OCI-LY1 (cell line): Measurements from ENCODE around the gene GLRX5.
"Not testable (repeated sequence)": the region's sequence is repeated elsewhere in the genome, so short reads cannot be mapped to it uniquely, and the experiment has no call there.

ENCODE experiments used
- H2AFZ ChIP-seq: fragments of 200-600 bp; sonication (generic), shearing (Covaris generic); 2 replicates; pipeline ENCODE4 v1.6.0; 2014; ENCODE audit warnings: antibody characterized with exemption, mild to moderate bottlenecking, low read length
- H3F3A ChIP-seq: fragments of 200-600 bp; sonication (generic), shearing (Covaris generic); 2 replicates; pipeline ENCODE4 v1.6.0; 2014; ENCODE audit warnings: mild to moderate bottlenecking, antibody characterized with exemption, low read length, moderate library complexity; ENCODE audit not compliant: insufficient read depth
- H3K27ac ChIP-seq: fragments of 200-600 bp; sonication (generic); 2 replicates; pipeline ENCODE4 v1.5.1; 2014; ENCODE audit warnings: low read length, mixed run types, mild to moderate bottlenecking, low read depth; ENCODE audit not compliant: poor library complexity, severe bottlenecking
- H3K27me3 ChIP-seq: fragments of 200-600 bp; sonication (generic); 2 replicates; pipeline ENCODE4 v1.6.0; 2014; ENCODE audit warnings: antibody characterized with exemption, mild to moderate bottlenecking, low read length, moderate library complexity; ENCODE audit not compliant: insufficient read depth
- H3K36me3 ChIP-seq: fragments of 200-600 bp; sonication (generic); 2 replicates; pipeline ENCODE4 v1.6.1; 2014; ENCODE audit warnings: mild to moderate bottlenecking, antibody characterized with exemption, low read length, moderate library complexity, mixed read lengths; ENCODE audit not compliant: insufficient read depth
- H3K4me1 ChIP-seq: fragments of 200-600 bp; sonication (generic); 2 replicates; pipeline ENCODE4 v1.5.1; 2014; ENCODE audit warnings: mild to moderate bottlenecking, low read length, moderate library complexity; ENCODE audit not compliant: insufficient read depth, severe bottlenecking
- H3K4me2 ChIP-seq: fragments of 200-600 bp; sonication (generic), shearing (Covaris generic); 2 replicates; pipeline ENCODE4 v1.6.1; 2014; ENCODE audit warnings: low read length
- H3K4me3 ChIP-seq: fragments of 200-600 bp; sonication (generic); 2 replicates; pipeline ENCODE4 v1.5.1; 2014; ENCODE audit warnings: low read length, low read depth, mild to moderate bottlenecking, mixed read lengths; ENCODE audit not compliant: poor library complexity, severe bottlenecking
- H3K79me2 ChIP-seq: fragments of 200-600 bp; shearing (Covaris generic); 2 replicates; pipeline ENCODE4 v1.6.1; 2016; ENCODE audit warnings: mixed run types, low read length, mixed read lengths; ENCODE audit not compliant: insufficient read depth
- H3K9ac ChIP-seq: fragments of 200-600 bp; sonication (generic), shearing (Covaris generic); 2 replicates; pipeline ENCODE4 v1.6.1; 2014; ENCODE audit warnings: mild to moderate bottlenecking, low read length, mixed read lengths
- H3K9me2 ChIP-seq: fragments of 200-600 bp; sonication (generic), shearing (Covaris generic); 2 replicates; pipeline ENCODE4 v1.6.1; 2014; ENCODE audit warnings: low read depth, mild to moderate bottlenecking, low read length, mixed read lengths
- H3K9me3 ChIP-seq: fragments of 200-600 bp; shearing (Covaris generic); 2 replicates; pipeline ENCODE4 v1.6.1; 2014; ENCODE audit warnings: low read length, mixed read lengths
- H4K20me1 ChIP-seq: fragments of 200-600 bp; sonication (generic), shearing (Covaris generic); 2 replicates; pipeline ENCODE4 v1.6.0; 2016; ENCODE audit warnings: mild to moderate bottlenecking, low read length; ENCODE audit not compliant: insufficient read depth
- EZH2 ChIP-seq: fragments of 200-600 bp; sonication (generic), shearing (Covaris generic); IDR thresholded peaks from 2 replicates; pipeline ENCODE4 v1.8.0; 2017; ENCODE audit warnings: borderline replicate concordance, mixed run types, mild to moderate bottlenecking, antibody characterized with exemption, low read length, moderate library complexity, mixed read lengths
- TF ChIP-seq, protein P1 (sequence below): fragments of 200-600 bp; sonication (generic), shearing (Covaris generic); IDR thresholded peaks from 2 replicates; pipeline ENCODE4 v1.5.1; 2017; ENCODE audit warnings: mild to moderate bottlenecking, antibody characterized with exemption, low read length, moderate library complexity, mixed read lengths

The GLRX5 gene

DNA sequence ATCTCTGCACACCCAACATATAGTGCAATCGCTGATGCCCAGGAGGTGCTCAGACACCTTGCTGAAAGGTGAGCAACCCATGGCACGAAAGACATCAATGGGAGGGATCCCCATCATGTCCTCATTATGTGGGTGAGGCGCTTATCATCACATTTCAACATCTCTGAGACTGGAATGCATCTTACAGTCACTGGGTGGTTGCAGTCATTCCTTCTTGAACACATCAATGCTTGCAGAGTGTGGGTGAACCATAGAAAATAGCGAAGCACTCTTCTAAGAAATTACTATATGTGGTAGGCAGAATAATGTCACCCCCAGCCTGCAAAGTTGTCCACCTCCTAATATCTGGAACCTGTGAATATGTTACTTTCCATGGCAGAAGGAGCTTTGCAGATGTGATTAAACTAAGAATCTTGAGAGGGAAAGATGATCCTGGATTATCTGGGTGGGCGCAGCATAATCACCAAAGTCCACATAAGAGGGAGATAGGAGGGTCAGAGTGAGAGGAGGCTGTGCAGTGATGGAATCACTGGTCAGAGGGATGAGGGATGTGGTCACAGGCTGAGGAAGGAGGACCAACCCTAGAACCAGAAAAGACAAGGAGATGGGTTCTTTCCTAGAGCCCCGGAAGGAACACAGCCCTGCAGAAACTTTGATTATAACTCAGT lies 51.2 kb downstream of the GLRX5 start:
- H4K20me1 ChIP-seq: no peaks in the 10 kb centered on the region
- no peaks in the 10 kb centered on the region for H3K4me1 ChIP-seq
- H3K4me3 ChIP-seq: no peak overlapping the region
- H3F3A ChIP-seq: no peaks in the 10 kb centered on the region
- no peaks in the 10 kb centered on the region for H3K9me2 ChIP-seq
- H3K9me3 ChIP-seq: no peaks in the 10 kb centered on the region
- TF ChIP-seq EZH2: no peak
- TF ChIP-seq, protein P1, sequence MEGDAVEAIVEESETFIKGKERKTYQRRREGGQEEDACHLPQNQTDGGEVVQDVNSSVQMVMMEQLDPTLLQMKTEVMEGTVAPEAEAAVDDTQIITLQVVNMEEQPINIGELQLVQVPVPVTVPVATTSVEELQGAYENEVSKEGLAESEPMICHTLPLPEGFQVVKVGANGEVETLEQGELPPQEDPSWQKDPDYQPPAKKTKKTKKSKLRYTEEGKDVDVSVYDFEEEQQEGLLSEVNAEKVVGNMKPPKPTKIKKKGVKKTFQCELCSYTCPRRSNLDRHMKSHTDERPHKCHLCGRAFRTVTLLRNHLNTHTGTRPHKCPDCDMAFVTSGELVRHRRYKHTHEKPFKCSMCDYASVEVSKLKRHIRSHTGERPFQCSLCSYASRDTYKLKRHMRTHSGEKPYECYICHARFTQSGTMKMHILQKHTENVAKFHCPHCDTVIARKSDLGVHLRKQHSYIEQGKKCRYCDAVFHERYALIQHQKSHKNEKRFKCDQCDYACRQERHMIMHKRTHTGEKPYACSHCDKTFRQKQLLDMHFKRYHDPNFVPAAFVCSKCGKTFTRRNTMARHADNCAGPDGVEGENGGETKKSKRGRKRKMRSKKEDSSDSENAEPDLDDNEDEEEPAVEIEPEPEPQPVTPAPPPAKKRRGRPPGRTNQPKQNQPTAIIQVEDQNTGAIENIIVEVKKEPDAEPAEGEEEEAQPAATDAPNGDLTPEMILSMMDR: no peak
- H3K9ac ChIP-seq: no peak overlapping the region
- H3K27me3 ChIP-seq: no peaks in the 10 kb centered on the region
- no peak overlapping the region for H2AFZ ChIP-seq
- no peaks in the 10 kb centered on the region for H3K79me2 ChIP-seq
- no peak overlapping the region for H3K4me2 ChIP-seq
- no peaks in the 10 kb centered on the region for H3K36me3 ChIP-seq
- no peak overlapping the region for H3K27ac ChIP-seq

DNA sequence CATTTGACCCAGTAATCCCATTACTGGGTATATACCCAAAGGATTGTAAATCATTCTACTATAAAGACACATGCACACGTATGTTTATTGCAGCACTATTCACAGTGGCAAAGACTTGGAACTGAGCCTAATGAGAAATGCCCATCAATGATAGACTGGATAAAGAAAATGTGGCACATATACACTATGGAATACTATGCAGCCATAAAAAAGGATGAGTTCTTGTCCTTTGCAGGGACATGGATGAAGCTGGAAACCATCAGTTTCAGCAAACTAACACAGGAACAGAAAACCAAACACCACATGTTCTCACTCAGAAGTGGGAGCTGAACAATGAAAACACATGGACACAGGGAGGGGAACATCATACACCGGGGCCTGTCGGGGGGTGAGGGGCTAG lies 56.3 kb downstream of the GLRX5 start:
- not testable (repeated sequence) for H3K4me2 ChIP-seq, H3K27ac ChIP-seq, H3K9ac ChIP-seq, H3K36me3 ChIP-seq, H3F3A ChIP-seq, H3K9me2 ChIP-seq, H3K27me3 ChIP-seq, H3K4me3 ChIP-seq, H2AFZ ChIP-seq, H3K9me3 ChIP-seq, H3K4me1 ChIP-seq, H3K79me2 ChIP-seq, H4K20me1 ChIP-seq
